Adipocyte (in vitro differentiated cells): ENCODE results near the gene BTNL3.

Experiments used
- DNase-seq: peaks from one replicate; pipeline ENCODE4 v3.0.0-alpha.2; 2015; ENCODE audit warnings: low read depth
- H3K27me3 ChIP-seq: replicated peaks from 2 replicates; pipeline ENCODE4 v1.7.0; 2013; ENCODE audit warnings: mild to moderate bottlenecking, low read length, moderate library complexity; ENCODE audit not compliant: control insufficient read depth, insufficient read depth
- H3K36me3 ChIP-seq: 2 replicates; pipeline ENCODE4 v1.7.0; 2013; ENCODE audit warnings: low read length, mild to moderate bottlenecking, moderate library complexity; ENCODE audit not compliant: control insufficient read depth, insufficient read depth, severe bottlenecking
- H3K4me1 ChIP-seq: 2 replicates; pipeline ENCODE4 v1.7.0; 2013; ENCODE audit warnings: mild to moderate bottlenecking, low read length, moderate library complexity; ENCODE audit not compliant: control insufficient read depth, insufficient read depth
- H3K4me3 ChIP-seq: 2 replicates; pipeline ENCODE4 v1.7.0; 2013; ENCODE audit warnings: mild to moderate bottlenecking, low read length, moderate library complexity
- H3K9ac ChIP-seq: 2 replicates; pipeline ENCODE4 v1.7.0; 2013; ENCODE audit warnings: mild to moderate bottlenecking, low read length, moderate library complexity
- H3K9me3 ChIP-seq: 2 replicates; pipeline ENCODE4 v1.7.0; 2013; ENCODE audit warnings: mild to moderate bottlenecking, low read length, moderate library complexity; ENCODE audit not compliant: control insufficient read depth

BTNL3 gene

GRCh38 chr5:181024245-181025064 is 35.8 kb downstream of the BTNL3 start:
- H3K36me3 ChIP-seq: no peaks in the 10 kb centered on the region
- no peak for DNase-seq
- peaks cover 28% of the 10 kb centered on the region for H3K9me3 ChIP-seq
- H3K4me1 ChIP-seq: no peaks in the 10 kb centered on the region
- no peaks in the 10 kb centered on the region for H3K27me3 ChIP-seq
- H3K9ac ChIP-seq: no peak overlapping the region
- no peak overlapping the region for H3K4me3 ChIP-seq

GRCh38 chr5:181027452-181028031 is 38.9 kb downstream of the BTNL3 start:
- no peak overlapping the region for H3K4me3 ChIP-seq

DNA sequence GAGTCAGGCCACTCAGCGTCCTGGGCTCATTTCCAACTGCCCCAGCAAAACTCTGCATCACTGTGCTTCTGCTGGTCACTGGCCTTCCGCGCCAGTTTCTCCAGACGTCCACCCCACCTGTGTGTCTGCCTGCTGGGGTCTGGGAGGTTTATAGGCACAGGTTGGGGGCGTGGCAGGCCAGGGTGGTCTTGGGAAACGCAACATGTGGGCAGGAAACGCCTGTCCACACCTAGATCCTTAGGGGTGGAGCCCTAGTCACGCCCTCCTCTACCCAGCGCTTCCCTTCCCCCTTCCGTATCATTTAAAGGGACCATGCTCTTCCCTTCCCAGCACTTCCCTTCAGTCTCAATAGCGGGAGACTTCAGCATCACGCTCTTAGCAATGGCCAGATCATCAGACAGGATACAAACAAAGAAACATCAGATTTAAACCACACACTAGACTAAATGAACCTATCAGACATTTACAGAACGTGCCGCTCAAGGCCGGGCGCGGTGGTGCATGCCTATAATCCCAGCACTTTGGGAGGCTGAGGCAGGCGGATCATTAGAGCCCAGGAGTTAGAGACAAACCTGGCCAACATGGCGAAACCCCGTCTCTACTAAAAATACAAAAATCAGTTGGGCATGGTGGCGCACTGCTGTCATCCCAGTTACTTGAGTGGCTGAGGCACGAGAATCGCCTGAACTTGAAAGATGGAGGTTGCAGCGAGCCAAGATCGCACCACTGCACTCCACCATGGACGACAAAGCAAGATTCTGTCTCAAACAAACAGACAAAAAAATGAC is 39.6 kb downstream of the BTNL3 start:
- no peak for DNase-seq

More at GRCh38 chr5:181027452-181028031, 38.9 kb downstream of the BTNL3 start:
- H3K27me3 ChIP-seq: no peaks in the 10 kb centered on the region
- DNase-seq: no peak
- H3K9ac ChIP-seq: no peak overlapping the region
- peaks cover 12% of the 10 kb centered on the region for H3K9me3 ChIP-seq
- H3K4me1 ChIP-seq: no peaks in the 10 kb centered on the region
- no peaks in the 10 kb centered on the region for H3K36me3 ChIP-seq

GRCh38 chr5:181031716-181032115 is 43.1 kb downstream of the BTNL3 start:
- Histone ChIP-seq H3K4me3 (no peak overlapping the region), H3K36me3 (no peaks in the 10 kb centered on the region), H3K9me3 (no peaks in the 10 kb centered on the region), H3K4me1 (no peaks in the 10 kb centered on the region), H3K9ac (no peak overlapping the region), H3K27me3 (no peaks in the 10 kb centered on the region)
- DNase-seq: no peak

More for the DNA sequence above, 39.6 kb downstream of the BTNL3 start:
- H3K27me3 ChIP-seq: no peaks in the 10 kb centered on the region
- H3K4me1 ChIP-seq: no peaks in the 10 kb centered on the region
- no peaks in the 10 kb centered on the region for H3K36me3 ChIP-seq
- H3K9me3 ChIP-seq: peaks cover 6% of the 10 kb centered on the region
- no peak overlapping the region for H3K9ac ChIP-seq
- H3K4me3 ChIP-seq: no peak overlapping the region

DNA sequence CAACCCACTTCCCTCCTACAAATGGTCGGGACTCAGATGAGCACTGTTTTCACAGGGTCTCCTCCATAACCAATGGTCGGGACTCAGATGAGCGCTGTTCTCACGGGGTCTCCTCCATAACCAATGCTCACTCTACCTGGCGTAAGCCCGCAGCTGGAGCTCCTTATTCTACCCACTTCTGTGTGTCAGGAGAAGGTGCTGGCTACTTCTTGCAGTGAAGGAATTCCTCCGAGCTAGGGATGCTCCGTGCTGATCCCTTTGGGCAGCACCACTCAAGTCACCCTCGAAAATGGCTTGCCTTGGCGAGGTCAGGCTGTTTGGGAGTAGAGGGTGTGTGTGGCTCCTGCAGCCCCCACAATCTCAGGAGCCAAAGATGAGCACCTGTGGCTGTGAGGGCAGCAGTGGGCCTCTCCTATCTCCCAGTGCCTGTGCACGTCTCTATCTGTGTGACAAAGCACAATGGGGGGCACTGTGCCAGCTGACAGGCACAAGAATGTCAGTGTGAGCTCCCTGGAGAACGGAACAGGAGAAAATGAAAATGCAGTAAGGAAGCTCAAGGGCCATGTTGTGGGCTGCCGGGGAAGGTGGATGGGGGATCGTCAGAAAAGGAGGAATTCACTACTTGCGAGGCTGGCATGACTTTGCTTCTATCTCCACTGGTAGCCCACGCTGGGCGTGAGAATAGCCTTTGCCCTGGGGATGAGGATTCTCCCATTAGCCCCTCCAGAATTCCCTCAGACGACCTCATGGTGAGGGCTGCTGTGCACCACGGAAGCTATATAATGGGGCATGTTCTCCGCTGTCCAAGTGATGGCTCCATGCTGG is 47.6 kb downstream of the BTNL3 start:
- H3K4me1 ChIP-seq: no peaks in the 10 kb centered on the region
- no peaks in the 10 kb centered on the region for H3K36me3 ChIP-seq
- H3K9me3 ChIP-seq: no peaks in the 10 kb centered on the region
- H3K4me3 ChIP-seq: no peak overlapping the region
- H3K9ac ChIP-seq: no peak overlapping the region
- H3K27me3 ChIP-seq: peaks cover 39% of the 10 kb centered on the region
- no peak for DNase-seq

GRCh38 chr5:181036816-181037364 is 48.2 kb downstream of the BTNL3 start:
- Histone ChIP-seq H3K36me3 (no peaks in the 10 kb centered on the region), H3K9ac (no peak overlapping the region), H3K4me3 (no peak overlapping the region), H3K27me3 (peaks cover 43% of the 10 kb centered on the region), H3K4me1 (no peaks in the 10 kb centered on the region), H3K9me3 (no peaks in the 10 kb centered on the region)
- DNase-seq: no peak

DNA sequence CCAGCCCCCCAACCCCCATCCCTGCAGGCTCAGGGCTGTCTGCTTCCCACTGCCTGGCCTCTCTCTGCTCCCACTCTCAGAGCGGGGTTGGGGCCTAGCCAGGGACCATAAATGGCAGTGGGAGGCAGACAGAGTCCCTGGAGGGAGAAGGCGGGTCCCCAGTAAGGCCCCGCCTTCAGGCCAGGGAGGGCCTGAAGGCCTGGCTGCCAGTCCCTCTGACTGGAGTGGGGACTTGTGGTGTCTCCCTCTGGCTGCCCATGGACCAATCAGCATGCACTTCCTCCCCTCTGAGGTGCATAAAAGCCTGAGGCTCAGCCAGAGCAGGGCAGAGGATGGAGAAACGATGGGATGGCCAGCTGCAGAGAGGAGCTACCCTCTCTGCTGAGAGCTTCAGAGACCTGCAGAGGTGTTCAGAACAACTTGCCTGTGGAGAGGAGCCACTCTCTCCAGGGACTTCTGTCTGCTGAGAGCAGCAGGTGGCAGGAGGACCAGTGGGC is 48.8 kb downstream of the BTNL3 start:
- no peaks in the 10 kb centered on the region for H3K36me3 ChIP-seq
- no peaks in the 10 kb centered on the region for H3K9me3 ChIP-seq
- H3K4me3 ChIP-seq: no peak overlapping the region
- no peaks in the 10 kb centered on the region for H3K4me1 ChIP-seq
- no peak overlapping the region for H3K9ac ChIP-seq
- H3K27me3 ChIP-seq: peaks cover 47% of the 10 kb centered on the region
- no peak for DNase-seq

GRCh38 chr5:181039471-181039870 is 50.8 kb downstream of the BTNL3 start:
- no peaks in the 10 kb centered on the region for H3K36me3 ChIP-seq
- H3K4me3 ChIP-seq: no peak overlapping the region
- H3K27me3 ChIP-seq: peaks cover 62% of the 10 kb centered on the region
- H3K9ac ChIP-seq: no peak overlapping the region
- no peak for DNase-seq
- no peaks in the 10 kb centered on the region for H3K9me3 ChIP-seq
- peaks cover 3% of the 10 kb centered on the region for H3K4me1 ChIP-seq

DNA sequence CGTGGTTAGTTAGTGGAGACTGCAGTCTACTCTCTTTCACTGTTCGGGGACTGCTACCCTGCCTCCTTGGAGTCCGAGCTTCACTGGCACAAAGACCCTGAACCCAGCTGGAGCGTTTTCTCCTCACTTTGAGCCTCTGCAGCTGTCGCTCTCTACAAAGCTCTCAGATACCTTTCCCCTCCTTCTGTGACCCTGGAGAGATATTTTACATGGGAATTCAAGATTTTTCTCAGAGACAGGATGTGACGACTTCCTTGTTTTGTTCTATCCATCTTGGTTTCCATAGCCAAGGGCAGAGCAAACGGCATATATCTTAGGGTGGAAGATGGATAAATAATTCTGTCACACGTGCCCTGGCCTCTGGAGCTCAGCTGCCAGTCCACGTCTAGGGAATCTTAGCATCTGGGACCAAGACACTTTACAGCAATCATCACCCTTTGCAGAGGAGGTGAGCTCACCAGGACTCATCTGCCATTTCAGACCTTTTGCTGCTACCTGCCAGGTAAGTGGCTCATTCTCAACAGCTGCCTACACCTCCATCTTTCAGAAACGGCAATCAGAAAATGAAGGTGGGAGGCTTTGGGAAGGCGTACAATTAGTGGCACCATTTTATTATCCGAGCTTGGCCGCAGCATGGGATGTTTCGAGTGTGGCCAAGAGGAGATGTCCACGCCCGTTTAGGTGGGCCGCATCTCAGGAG is 51.4 kb downstream of the BTNL3 start, which contains the start of gene BTNL9:
Gene BTNL9 (plus strand): TSS at position 336 of the 700 bp plus-strand sequence. CDS start 5,224 bp downstream, outside the sequence.
- DNase-seq: no peak
- H3K27me3 ChIP-seq: peaks cover 62% of the 10 kb centered on the region
- no peaks in the 10 kb centered on the region for H3K9me3 ChIP-seq
- H3K4me3 ChIP-seq: no peak within 1 kb of the TSS
- peaks cover 3% of the 10 kb centered on the region for H3K4me1 ChIP-seq
- H3K9ac ChIP-seq: no peak within 1 kb of the TSS
- no peaks in the 10 kb centered on the region for H3K36me3 ChIP-seq

GRCh38 chr5:181040631-181040945 is 51.9 kb downstream of the BTNL3 start:
- Histone ChIP-seq H3K27me3 (peaks cover 62% of the 10 kb centered on the region), H3K4me3 (no peak overlapping the region), H3K4me1 (peaks cover 3% of the 10 kb centered on the region), H3K9me3 (no peaks in the 10 kb centered on the region), H3K9ac (no peak overlapping the region), H3K36me3 (no peaks in the 10 kb centered on the region)
- DNase-seq: no peak
